ENCODE data around the gene PLCL1. TPM values are rescaled to one million over a fixed set of nuclear protein-coding genes. Genes with fewer than 3 reads are reported as not detected.

PLCL1 gene
- total and polyA plus RNA-seq, 2 donors (not counting 3 experiments of a cell fraction or from before 2014, with no cell fraction given) = 0.79 to 3.4 TPM

GRCh38 chr2:197873293-197873701, 68.9 kb downstream of the PLCL1 start:
- FAIRE-seq = no peak
- Histone ChIP-seq H3K79me2 (ENCODE audit: control insufficient read depth, insufficient read depth, low read length) (no peaks in the 10 kb centered on the region), H3K27me3 (ENCODE audit: control insufficient read depth in 2 of 2, insufficient read depth in 2 of 2, low read length in 2 of 2) (no peaks in the 10 kb centered on the region), H3K9me3 (replicated peaks; ENCODE audit: control insufficient read depth, insufficient read depth, low read length) (no peaks in the 10 kb centered on the region), H4K20me1 (replicated peaks; ENCODE audit: control insufficient read depth, extremely low read depth, insufficient read depth, low read length) (no peaks in the 10 kb centered on the region), H3K4me3 (replicated peaks in 1 of 3; ENCODE audit: insufficient read depth in 1 of 3, low read depth in 1 of 3, low read length in 3 of 3) (no peak overlapping the region), H3K4me2 (ENCODE audit: insufficient read depth, low read length) (no peak overlapping the region), H3K9me1 (replicated peaks; ENCODE audit: control insufficient read depth, extremely low read depth, insufficient read depth, low read length) (no peaks in the 10 kb centered on the region), H3K9ac (replicated peaks; ENCODE audit: extremely low read depth, insufficient read depth, low read length) (no peak overlapping the region), H3K27ac (ENCODE audit: insufficient read depth, low read depth, low read length) (no peak overlapping the region), H3K36me3 (ENCODE audit: control insufficient read depth in 2 of 2, extremely low read depth in 1 of 2, insufficient read depth in 2 of 2, low read length in 2 of 2) (no peaks in the 10 kb centered on the region), H2AFZ (ENCODE audit: low read depth, low read length) (no peak overlapping the region), H3K4me1 (ENCODE audit: control insufficient read depth, extremely low read depth, insufficient read depth, low read length) (no peaks in the 10 kb centered on the region)
- dilution Hi-C loops (cut with MboI; ENCODE audit: extremely low pct_ligation_motif_present, low sequenced_read_pairs) = no loop called here
- no TSS peak for BruUV-seq (replicated peaks)
- DNase-seq (ENCODE audit: low read depth, low spot score) = no peak
- intact Hi-C loops (cut with micrococcal nuclease) = no loop called here
- TF ChIP-seq POLR2A (IDR thresholded peaks at IDR 0.05; ENCODE audit: low read depth, low read length) = no peak
- no peak for TF ChIP-seq EZH2 (IDR thresholded peaks at IDR 0.05; ENCODE audit: borderline replicate concordance, low read depth, low read length, severe bottlenecking)
- no peak for TF ChIP-seq MYC (IDR thresholded peaks at IDR 0.05; ENCODE audit: low read depth, low read length)
- TF ChIP-seq POLR2AphosphoS5 (IDR thresholded peaks at IDR 0.05; ENCODE audit: insufficient read depth, low read depth, low read length) = no peak
- TF ChIP-seq GATA2 (IDR thresholded peaks at IDR 0.05; ENCODE audit: insufficient read depth, insufficient read length, low read depth, low read length) = no peak
- no peak for TF ChIP-seq MAX (IDR thresholded peaks at IDR 0.05; ENCODE audit: insufficient read depth, insufficient read length)
- no peak for TF ChIP-seq FOS (IDR thresholded peaks at IDR 0.05; ENCODE audit: borderline replicate concordance, insufficient read depth, low read length)
- TF ChIP-seq JUN (IDR thresholded peaks at IDR 0.05; ENCODE audit: borderline replicate concordance, insufficient read depth, insufficient read length, low read depth) = no peak
- TF ChIP-seq CTCF (IDR thresholded peaks at IDR 0.05; ENCODE audit: extremely low read depth in 1 of 2, insufficient read depth in 1 of 2, low read depth in 1 of 2, low read length in 2 of 2) = no peak
- CTCF ChIA-PET = interaction anchor here (1.2 to 1.4 kb wide), 2 partner anchors 13 to 85 kb away, joined by 3 to 5 read pairs; no protein-coding TSS in a partner anchor
- POLR2A ChIA-PET = no interaction called here
